AG04449 (cell line): Measurements from ENCODE around the gene B3GALT2.

Experiments used
- CTCF ChIA-PET: fragments of 350-600 bp; formaldehyde crosslinking; extraction: SDS; loops from one replicate; lab custom pipeline; 2021; ENCODE audit warnings: antibody characterized with exemption; lab: Yijun Ruan, JAX
- POLR2A ChIA-PET: fragments of 400-600, 350-600 bp; formaldehyde crosslinking; extraction: SDS; loops from one replicate; lab custom pipeline; 2020; ENCODE audit warnings: antibody characterized with exemption, inconsistent platforms; lab: Yijun Ruan, JAX
- DNase-seq: peaks from one replicate; pipeline ENCODE4 v3.0.0-alpha.2; 2010; ENCODE audit warnings: low read depth, low spot score
- H3K4me3 ChIP-seq: 2 replicates; pipeline ENCODE4 v1.5.1; 2011; ENCODE audit warnings: low read depth, mild to moderate bottlenecking, control low read depth, low read length
- TF ChIP-seq, protein P1 (sequence below): IDR thresholded peaks from one replicate; pipeline ENCODE4 v1.5.1; 2011; ENCODE audit warnings: mild to moderate bottlenecking, moderate library complexity, low read length, control low read depth, inconsistent platforms; ENCODE audit not compliant: insufficient read depth; ENCODE audit errors: missing control alignments

Gene B3GALT2

DNA sequence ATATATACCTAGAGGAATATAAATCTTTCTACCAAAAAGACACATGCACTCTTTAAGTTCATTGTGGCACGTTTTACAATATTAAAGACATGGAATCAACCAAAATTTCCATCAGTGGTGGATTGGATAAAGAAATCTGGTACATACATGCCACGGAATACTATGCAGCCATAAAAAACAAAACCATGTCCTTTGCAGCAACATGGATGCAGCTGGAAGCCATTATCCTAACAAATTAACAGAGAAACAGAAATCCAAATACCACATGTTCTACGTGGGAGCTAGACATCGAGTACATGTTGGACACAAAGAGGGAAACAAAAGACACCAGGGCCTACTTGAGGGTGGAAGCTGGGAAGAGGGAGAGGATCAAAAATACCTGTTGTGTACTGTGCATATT is 33.0 kb upstream of the B3GALT2 start:
- TF ChIP-seq, protein P1, sequence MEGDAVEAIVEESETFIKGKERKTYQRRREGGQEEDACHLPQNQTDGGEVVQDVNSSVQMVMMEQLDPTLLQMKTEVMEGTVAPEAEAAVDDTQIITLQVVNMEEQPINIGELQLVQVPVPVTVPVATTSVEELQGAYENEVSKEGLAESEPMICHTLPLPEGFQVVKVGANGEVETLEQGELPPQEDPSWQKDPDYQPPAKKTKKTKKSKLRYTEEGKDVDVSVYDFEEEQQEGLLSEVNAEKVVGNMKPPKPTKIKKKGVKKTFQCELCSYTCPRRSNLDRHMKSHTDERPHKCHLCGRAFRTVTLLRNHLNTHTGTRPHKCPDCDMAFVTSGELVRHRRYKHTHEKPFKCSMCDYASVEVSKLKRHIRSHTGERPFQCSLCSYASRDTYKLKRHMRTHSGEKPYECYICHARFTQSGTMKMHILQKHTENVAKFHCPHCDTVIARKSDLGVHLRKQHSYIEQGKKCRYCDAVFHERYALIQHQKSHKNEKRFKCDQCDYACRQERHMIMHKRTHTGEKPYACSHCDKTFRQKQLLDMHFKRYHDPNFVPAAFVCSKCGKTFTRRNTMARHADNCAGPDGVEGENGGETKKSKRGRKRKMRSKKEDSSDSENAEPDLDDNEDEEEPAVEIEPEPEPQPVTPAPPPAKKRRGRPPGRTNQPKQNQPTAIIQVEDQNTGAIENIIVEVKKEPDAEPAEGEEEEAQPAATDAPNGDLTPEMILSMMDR = no peak
- DNase-seq = no peak
- no peak overlapping the region for H3K4me3 ChIP-seq
- CTCF ChIA-PET = no interaction called here
- POLR2A ChIA-PET = no interaction called here

DNA sequence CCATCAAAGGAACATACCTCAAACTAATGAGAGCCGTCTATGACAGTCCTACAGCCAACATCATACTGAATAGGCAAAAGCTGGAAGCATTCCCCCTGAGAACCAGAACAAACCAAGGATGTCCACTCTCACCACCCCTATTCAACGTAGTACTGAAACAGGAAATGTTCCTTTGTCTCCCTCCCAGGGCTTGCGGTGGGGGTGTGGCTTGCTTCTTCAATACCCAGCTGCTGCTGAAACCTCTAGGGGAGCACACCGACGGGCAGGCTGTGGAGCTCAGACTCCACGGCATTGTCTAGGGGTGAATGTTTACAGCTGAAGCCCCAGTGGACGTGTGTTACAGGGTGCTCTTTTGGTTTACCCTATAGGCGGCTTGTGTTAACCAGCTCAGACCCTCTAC is 30.5 kb upstream of the B3GALT2 start:
- no peak overlapping the region for H3K4me3 ChIP-seq
- TF ChIP-seq, protein P1 = no peak
- POLR2A ChIA-PET = interaction anchor here (0.6 kb wide), 1 partner anchor 44 kb away, joined by 4 read pairs; no protein-coding TSS in a partner anchor
- CTCF ChIA-PET = interaction anchor here (1.1 kb wide), 1 partner anchor 8 kb away, joined by 3 read pairs; no protein-coding TSS in a partner anchor
- DNase-seq = no peak

DNA sequence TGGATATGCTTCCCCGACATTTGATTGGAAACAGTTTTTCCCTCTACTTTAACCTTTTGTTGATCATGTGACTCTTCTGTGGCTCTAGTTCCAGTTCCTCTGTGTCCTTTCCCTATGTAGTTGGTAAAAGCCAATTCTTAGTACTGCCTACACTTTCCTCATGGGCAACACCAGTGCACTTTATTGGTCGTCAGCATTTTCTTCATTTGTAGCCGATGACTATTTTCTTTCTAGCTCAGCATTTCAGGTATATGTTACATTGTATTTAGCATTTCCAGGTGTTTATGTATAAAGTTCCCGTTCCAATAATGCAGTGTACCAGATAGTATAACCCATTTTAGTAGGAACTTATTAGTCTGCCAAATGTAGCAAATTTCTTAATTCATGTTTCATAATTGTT is 27.6 kb upstream of the B3GALT2 start:
- TF ChIP-seq, protein P1 = no peak
- no peak for DNase-seq
- CTCF ChIA-PET = no interaction called here
- no peak overlapping the region for H3K4me3 ChIP-seq
- POLR2A ChIA-PET = no interaction called here

DNA sequence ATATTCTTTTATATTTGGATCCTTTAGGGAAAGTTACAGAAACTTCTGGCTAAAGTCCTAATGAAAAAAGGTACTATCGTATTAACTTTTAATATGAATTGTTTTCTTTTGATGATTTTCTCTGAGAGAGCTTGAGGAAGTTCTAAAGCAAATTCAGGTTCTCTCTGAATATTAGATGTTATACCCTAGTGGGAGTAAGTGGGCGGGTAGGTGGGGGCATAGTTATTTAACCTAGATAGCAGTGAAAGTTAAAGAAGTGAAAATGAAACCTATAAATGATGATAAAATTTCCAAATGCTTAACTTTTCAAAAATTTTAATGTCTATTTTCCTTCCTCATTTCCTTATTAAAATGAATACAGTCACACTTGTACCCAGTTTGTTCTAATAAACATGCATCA is 26.2 kb upstream of the B3GALT2 start:
- H3K4me3 ChIP-seq = no peak overlapping the region
- TF ChIP-seq, protein P1 = no peak
- POLR2A ChIA-PET = no interaction called here
- no peak for DNase-seq
- CTCF ChIA-PET = interaction anchor here (0.6 kb wide), 1 partner anchor 10 kb away, joined by 3 read pairs; no protein-coding TSS in a partner anchor

DNA sequence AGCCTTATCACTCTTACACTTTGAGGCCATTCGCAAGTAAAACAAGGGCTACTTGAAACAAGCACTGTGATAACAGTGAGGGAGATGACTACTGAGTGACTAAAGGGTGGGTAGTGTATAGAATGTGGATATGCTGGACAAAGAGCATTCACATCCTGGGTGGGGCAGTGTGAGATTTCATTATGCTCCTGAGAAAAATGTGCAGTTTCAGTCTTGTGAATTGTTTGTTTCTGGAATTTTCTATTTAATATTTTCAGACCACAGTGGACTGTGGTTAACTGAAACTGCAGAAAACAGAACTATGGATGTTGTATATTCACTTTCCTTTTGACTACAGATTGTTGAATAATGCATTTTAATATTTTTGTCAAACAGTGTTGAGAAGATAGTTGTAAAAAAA is 25.1 kb upstream of the B3GALT2 start:
- ChIA-PET CTCF (no interaction called here), POLR2A (no interaction called here)
- DNase-seq = peak; percentile 73
- TF ChIP-seq, protein P1 = no peak
- no peak overlapping the region for H3K4me3 ChIP-seq

DNA sequence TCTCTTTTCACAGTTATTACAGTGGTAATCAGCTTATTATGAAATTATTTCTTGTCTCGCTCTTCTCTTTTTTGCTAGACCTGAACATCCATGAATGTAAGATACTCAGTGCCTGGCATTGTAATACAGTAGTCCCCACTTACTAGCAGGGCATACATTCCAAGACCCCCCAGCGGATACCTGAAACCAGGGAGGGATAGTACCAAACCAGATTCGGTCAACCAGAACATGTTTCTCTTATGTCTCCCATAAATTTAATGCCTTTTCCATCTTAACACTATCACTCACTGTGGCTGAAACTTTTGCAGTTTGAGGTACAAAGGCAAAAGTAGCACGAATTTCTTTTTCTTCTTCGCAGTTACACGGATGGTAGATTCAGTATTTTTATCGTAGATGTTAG is 24.6 kb upstream of the B3GALT2 start:
- TF ChIP-seq, protein P1 = no peak
- DNase-seq = no peak
- ChIA-PET POLR2A (no interaction called here), CTCF (interaction anchor here (1.3 to 1.4 kb wide), 2 partner anchors 23 to 27 kb away, joined by 3 to 4 read pairs; no protein-coding TSS in a partner anchor)
- no peak overlapping the region for H3K4me3 ChIP-seq
